Panc1 (cell line): ENCODE measurements around the gene GMDS. TPM values are rescaled to one million over a fixed set of nuclear protein-coding genes. Genes with fewer than 3 reads are reported as not detected.
"Not testable (repeated sequence)": the region's sequence is repeated elsewhere in the genome, so short reads cannot be mapped to it uniquely, and the experiment has no call there.

Experiments
- ATAC-seq: fragments of 200-7000 bp; cut with Tn5 transposase; 2 replicates; pipeline ENCODE4 v1.9.1; 2020; ENCODE audit warnings: mild to moderate bottlenecking, moderate library complexity
- BruUV-seq: library from RNA; stranded (reverse); fragments of 400-500 nt; replicated peaks from 2 replicates; lab custom pipeline; 2021; lab: Mats Ljungman, UMichigan
- CTCF ChIA-PET: fragments of 300-600 bp; sonication (Branson Sonifier 250); formaldehyde crosslinking; loops from one replicate; lab custom pipeline; 2022; ENCODE audit warnings: antibody characterized with exemption; lab: Charles Lee
- POLR2A ChIA-PET: fragments of 300-600 bp; sonication (Branson Sonifier 250); formaldehyde crosslinking; loops from one replicate; lab custom pipeline; 2022; ENCODE audit warnings: antibody characterized with exemption; lab: Charles Lee
- DNase-seq: peaks from one replicate; pipeline ENCODE4 v3.0.0-alpha.2; 2010; ENCODE audit warnings: low read depth, low spot score
- H3K27ac ChIP-seq: 2 replicates; pipeline ENCODE4 v1.5.1; 2011; ENCODE audit warnings: mild to moderate bottlenecking, low read length, inconsistent platforms
- H3K27me3 ChIP-seq: fragments of 200-500 bp; sonication (Bioruptor generic); 2 replicates; pipeline ENCODE4 v1.6.0; 2014; ENCODE audit warnings: low read length, inconsistent platforms; ENCODE audit not compliant: control insufficient read depth, insufficient read depth
- H3K36me3 ChIP-seq: fragments of 200-500 bp; sonication (Bioruptor generic); 2 replicates; pipeline ENCODE4 v1.5.1; 2014; ENCODE audit warnings: inconsistent platforms, mild to moderate bottlenecking, low read length, moderate library complexity; ENCODE audit not compliant: control insufficient read depth, insufficient read depth
- H3K4me1 ChIP-seq: 2 replicates; pipeline ENCODE4 v1.5.1; 2011; ENCODE audit warnings: inconsistent platforms, mild to moderate bottlenecking, low read length, moderate library complexity; ENCODE audit not compliant: control insufficient read depth, insufficient read depth
- H3K4me3 ChIP-seq, 2 experiments: 2 replicates each; pipeline ENCODE4 v1.5.1; 2011 to 2012; ENCODE audit warnings: low read depth in 2 of 2, low read length in 2 of 2, mild to moderate bottlenecking in 2 of 2, inconsistent platforms in 1 of 2, moderate library complexity in 1 of 2
- H3K9me3 ChIP-seq: fragments of 200-500 bp; sonication (Bioruptor generic); 2 replicates; pipeline ENCODE4 v1.5.1; 2014; ENCODE audit warnings: low read depth, mild to moderate bottlenecking, inconsistent platforms, low read length, moderate library complexity; ENCODE audit not compliant: control insufficient read depth, insufficient read depth
- POLR2AphosphoS5 ChIP-seq: IDR thresholded peaks from 2 replicates; pipeline ENCODE4 v1.6.1; 2012; ENCODE audit warnings: mild to moderate bottlenecking, low read depth, low read length, moderate library complexity
- REST ChIP-seq, 2 experiments: IDR thresholded peaks; 2 replicates each; pipeline ENCODE4 v1.6.1; 2011 to 2012; ENCODE audit warnings: low read depth in 2 of 2, control low read depth in 1 of 2, low read length in 1 of 2, mild to moderate bottlenecking in 1 of 2, moderate library complexity in 1 of 2; ENCODE audit not compliant: insufficient read depth in 1 of 2
- SIN3A ChIP-seq: IDR thresholded peaks from 2 replicates; pipeline ENCODE4 v1.6.1; 2012; ENCODE audit warnings: low read depth, mild to moderate bottlenecking, low read length, moderate library complexity, borderline replicate concordance; ENCODE audit not compliant: insufficient read depth
- TCF7L2 ChIP-seq: IDR thresholded peaks from 2 replicates; pipeline ENCODE4 v1.6.1; 2011; ENCODE audit warnings: mild to moderate bottlenecking, low read depth, low read length, inconsistent platforms
- in situ Hi-C: cut with HindIII; loops from 2 replicates; pipeline ENCODE4 v1.10.0; 2016; ENCODE audit warnings: low sequenced_read_pairs, low pct_unique_long_range_greater_than_20kb
- intact Hi-C: fragments of 100-400 bp; cut with micrococcal nuclease; formaldehyde crosslinking; loops from one replicate; pipeline ENCODE4 v1.10.0; 2022; ENCODE audit not compliant: unreplicated experiment
- total RNA-seq: library from RNA; stranded (reverse); gene quantifications from one replicate; pipeline ENCODE4 v1.2.1, GENCODE V29; 2021; ENCODE audit not compliant: unreplicated experiment
- TF ChIP-seq, protein P1 (sequence below): fragments of 450-650 bp; IDR thresholded peaks from 2 replicates; pipeline ENCODE4 v1.5.1; 2017; ENCODE audit warnings: mild to moderate bottlenecking

Gene GMDS
- total RNA-seq, 1 experiment from 2014 or later = 9.8 TPM

DNA sequence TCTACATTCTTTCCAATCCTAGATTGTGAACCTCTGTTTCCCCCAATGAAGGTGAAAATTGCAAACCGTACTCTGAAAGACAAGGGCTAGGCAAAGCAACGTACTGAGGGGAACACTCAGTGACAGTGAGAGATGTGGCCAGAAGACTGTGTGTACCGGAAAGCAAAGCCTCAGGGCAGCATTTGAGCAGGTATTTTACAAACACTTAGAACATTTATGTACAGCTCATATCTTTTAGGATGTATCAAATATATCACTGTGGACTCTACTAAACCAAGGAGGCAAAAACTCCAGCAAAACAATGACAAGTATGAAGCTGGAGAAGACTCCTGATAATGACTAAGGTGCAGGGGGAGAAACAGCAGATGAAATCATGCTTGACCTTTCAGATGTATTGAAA lies 398.8 kb downstream of the GMDS start:
- H3K9me3 ChIP-seq = peaks cover 4% of the 10 kb centered on the region; the same call in 1 of the 2 replicates
- no peak for TF ChIP-seq POLR2AphosphoS5
- no peak for TF ChIP-seq TCF7L2
- no peak for TF ChIP-seq SIN3A
- TF ChIP-seq, protein P1, sequence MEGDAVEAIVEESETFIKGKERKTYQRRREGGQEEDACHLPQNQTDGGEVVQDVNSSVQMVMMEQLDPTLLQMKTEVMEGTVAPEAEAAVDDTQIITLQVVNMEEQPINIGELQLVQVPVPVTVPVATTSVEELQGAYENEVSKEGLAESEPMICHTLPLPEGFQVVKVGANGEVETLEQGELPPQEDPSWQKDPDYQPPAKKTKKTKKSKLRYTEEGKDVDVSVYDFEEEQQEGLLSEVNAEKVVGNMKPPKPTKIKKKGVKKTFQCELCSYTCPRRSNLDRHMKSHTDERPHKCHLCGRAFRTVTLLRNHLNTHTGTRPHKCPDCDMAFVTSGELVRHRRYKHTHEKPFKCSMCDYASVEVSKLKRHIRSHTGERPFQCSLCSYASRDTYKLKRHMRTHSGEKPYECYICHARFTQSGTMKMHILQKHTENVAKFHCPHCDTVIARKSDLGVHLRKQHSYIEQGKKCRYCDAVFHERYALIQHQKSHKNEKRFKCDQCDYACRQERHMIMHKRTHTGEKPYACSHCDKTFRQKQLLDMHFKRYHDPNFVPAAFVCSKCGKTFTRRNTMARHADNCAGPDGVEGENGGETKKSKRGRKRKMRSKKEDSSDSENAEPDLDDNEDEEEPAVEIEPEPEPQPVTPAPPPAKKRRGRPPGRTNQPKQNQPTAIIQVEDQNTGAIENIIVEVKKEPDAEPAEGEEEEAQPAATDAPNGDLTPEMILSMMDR = no peak
- TF ChIP-seq REST (IDR thresholded peaks at IDR 0.05; ENCODE audit: insufficient read depth in 1 of 2, low read depth in 2 of 2, low read length in 1 of 2) = no peak
- no peak for DNase-seq
- no peaks in the 10 kb centered on the region for H3K4me1 ChIP-seq
- no peaks in the 10 kb centered on the region for H3K36me3 ChIP-seq
- no TSS peak for BruUV-seq
- no peak for ATAC-seq
- in situ Hi-C loops = no loop called here
- H3K27ac ChIP-seq = no peak overlapping the region
- H3K4me3 ChIP-seq = no peak overlapping the region
- ChIA-PET POLR2A (no interaction called here), CTCF (no interaction called here)
- no peaks in the 10 kb centered on the region for H3K27me3 ChIP-seq
- intact Hi-C loops = no loop called here

GRCh38 chr6:1845543-1845942 lies 399.9 kb downstream of the GMDS start:
- H3K4me1 ChIP-seq, ATAC-seq, H3K27me3 ChIP-seq, in situ Hi-C loops, BruUV-seq, H3K9me3 ChIP-seq, CTCF ChIA-PET, H3K36me3 ChIP-seq, H3K27ac ChIP-seq, DNase-seq, POLR2A ChIA-PET, intact Hi-C loops, H3K4me3 ChIP-seq: not testable (repeated sequence)

- ATAC-seq (no peak), DNase-seq (no peak)
- Histone ChIP-seq H3K4me3 (no peak overlapping the region), H3K36me3 (no peaks in the 10 kb centered on the region), H3K9me3 (peaks cover 4% of the 10 kb centered on the region; the same call in 1 of the 2 replicates), H3K4me1 (no peaks in the 10 kb centered on the region; the same call in 1 of the 2 replicates), H3K27ac (no peak overlapping the region), H3K27me3 (no peaks in the 10 kb centered on the region)
- intact Hi-C loops (no loop called here), in situ Hi-C loops (no loop called here)
- TF ChIP-seq POLR2AphosphoS5 (no peak), TCF7L2 (no peak), SIN3A (no peak), REST (IDR thresholded peaks at IDR 0.05; ENCODE audit: insufficient read depth in 1 of 2, low read depth in 2 of 2, low read length in 1 of 2) (no peak)
- TF ChIP-seq, protein P1 = no peak
- ChIA-PET CTCF (no interaction called here), POLR2A (no interaction called here)
- BruUV-seq = no TSS peak
Observed at GRCh38 chr6:1842334-1842733, 403.1 kb downstream of the GMDS start.
